ENCODE results near the gene ASIC4. TPM values are rescaled to one million over a fixed set of nuclear protein-coding genes. Genes with fewer than 3 reads are reported as not detected.

The ASIC4 gene
- total RNA-seq, 1 donor from 2014 or later: not detected

DNA sequence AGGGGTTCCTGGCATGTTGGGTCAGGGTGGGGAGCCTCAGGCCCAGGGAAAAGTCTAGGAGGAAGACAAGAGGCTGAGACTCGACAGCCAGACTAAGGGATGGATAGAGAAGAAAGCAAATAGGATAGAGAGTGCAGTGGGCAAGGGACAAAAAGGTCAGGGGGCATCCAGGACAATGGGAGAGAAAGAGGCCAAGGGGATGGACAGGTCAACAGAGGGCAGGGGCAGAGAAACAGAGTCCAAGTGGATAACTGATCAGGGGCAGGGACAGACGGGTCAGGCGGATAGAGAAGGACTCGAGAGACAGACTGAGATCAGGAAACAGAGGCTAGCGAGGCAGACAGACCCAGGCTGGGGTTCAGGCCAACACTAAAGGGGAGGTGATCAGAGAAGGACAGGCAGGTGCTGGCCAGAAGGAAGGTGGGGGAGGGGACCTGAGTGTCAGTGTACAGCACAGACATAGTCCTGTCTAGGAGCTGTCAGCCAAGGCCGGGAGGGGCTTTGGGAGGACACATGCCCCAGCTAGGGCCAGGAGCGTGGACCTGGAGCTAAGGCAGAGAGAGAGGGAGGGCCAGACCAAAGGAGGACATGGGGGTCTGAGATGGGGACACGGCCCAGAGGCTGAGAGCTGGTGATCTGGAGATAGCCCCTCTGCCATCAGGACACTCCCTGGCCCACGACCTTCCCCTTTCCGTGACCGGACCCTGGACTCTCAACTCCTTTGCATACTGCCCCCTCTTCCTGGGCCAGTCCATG is 12.2 kb downstream of the ASIC4 start:
- no peak for DNase-seq (ENCODE audit: low read depth)
- TF ChIP-seq, protein P1, sequence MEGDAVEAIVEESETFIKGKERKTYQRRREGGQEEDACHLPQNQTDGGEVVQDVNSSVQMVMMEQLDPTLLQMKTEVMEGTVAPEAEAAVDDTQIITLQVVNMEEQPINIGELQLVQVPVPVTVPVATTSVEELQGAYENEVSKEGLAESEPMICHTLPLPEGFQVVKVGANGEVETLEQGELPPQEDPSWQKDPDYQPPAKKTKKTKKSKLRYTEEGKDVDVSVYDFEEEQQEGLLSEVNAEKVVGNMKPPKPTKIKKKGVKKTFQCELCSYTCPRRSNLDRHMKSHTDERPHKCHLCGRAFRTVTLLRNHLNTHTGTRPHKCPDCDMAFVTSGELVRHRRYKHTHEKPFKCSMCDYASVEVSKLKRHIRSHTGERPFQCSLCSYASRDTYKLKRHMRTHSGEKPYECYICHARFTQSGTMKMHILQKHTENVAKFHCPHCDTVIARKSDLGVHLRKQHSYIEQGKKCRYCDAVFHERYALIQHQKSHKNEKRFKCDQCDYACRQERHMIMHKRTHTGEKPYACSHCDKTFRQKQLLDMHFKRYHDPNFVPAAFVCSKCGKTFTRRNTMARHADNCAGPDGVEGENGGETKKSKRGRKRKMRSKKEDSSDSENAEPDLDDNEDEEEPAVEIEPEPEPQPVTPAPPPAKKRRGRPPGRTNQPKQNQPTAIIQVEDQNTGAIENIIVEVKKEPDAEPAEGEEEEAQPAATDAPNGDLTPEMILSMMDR (IDR thresholded peaks at IDR 0.05; ENCODE audit: insufficient read depth, low read length, poor library complexity, severe bottlenecking): no peak
- peaks cover 41% of the 10 kb centered on the region for H3K27me3 ChIP-seq (ENCODE audit: control insufficient read depth, insufficient read depth, low read length)
- H3K4me3 ChIP-seq (ENCODE audit: low read depth, low read length): no peak overlapping the region
- no peaks in the 10 kb centered on the region for H3K36me3 ChIP-seq (ENCODE audit: control insufficient read depth, insufficient read depth, low read length)

DNA sequence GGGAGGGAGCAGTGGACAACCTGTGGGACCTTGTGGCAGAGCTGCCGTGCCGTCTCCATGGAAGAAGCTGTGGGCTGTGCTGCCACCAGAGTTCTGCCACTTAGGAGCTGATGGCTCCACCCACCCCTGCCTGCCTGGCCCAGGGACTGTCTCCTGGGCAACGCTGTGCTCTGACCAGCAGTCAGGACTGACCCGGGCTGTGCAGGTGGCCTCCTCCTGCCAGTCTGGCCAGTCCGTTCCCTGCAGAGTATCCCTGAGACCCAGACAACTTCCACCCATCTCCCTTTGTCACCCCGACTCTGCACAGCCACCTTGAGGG is 12.8 kb downstream of the ASIC4 start:
- no peaks in the 10 kb centered on the region for H3K36me3 ChIP-seq (ENCODE audit: control insufficient read depth, insufficient read depth, low read length)
- H3K27me3 ChIP-seq (ENCODE audit: control insufficient read depth, insufficient read depth, low read length): peaks cover 46% of the 10 kb centered on the region
- TF ChIP-seq, protein P1 (IDR thresholded peaks at IDR 0.05; ENCODE audit: insufficient read depth, low read length, poor library complexity, severe bottlenecking): no peak
- H3K4me3 ChIP-seq (ENCODE audit: low read depth, low read length): no peak overlapping the region
- no peak for DNase-seq (ENCODE audit: low read depth)

DNA sequence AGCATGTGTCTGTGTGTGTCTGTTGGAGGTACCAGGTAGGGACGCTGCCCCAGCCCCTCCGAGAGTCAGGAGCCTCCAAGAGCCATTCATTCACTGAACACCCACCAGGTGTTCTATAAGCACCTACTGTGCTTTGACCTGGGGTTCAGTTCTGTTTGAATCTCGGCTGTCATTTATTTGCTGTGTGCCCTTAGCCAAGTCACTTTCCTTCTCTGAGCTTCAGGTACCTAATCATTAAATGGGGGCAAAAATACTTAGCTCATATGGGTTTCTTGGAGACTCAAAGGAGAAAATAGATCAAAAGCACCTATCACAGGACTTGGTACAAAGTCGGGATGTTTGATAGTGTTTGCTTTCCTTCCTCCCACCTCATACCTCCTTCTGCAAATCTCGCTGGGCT is 13.2 kb downstream of the ASIC4 start:
- Histone ChIP-seq H3K36me3 (ENCODE audit: control insufficient read depth, insufficient read depth, low read length) (no peaks in the 10 kb centered on the region), H3K27me3 (ENCODE audit: control insufficient read depth, insufficient read depth, low read length) (peaks cover 50% of the 10 kb centered on the region), H3K4me3 (ENCODE audit: low read depth, low read length) (no peak overlapping the region)
- TF ChIP-seq, protein P1 (IDR thresholded peaks at IDR 0.05; ENCODE audit: insufficient read depth, low read length, poor library complexity, severe bottlenecking): no peak
- no peak for DNase-seq (ENCODE audit: low read depth)

DNA sequence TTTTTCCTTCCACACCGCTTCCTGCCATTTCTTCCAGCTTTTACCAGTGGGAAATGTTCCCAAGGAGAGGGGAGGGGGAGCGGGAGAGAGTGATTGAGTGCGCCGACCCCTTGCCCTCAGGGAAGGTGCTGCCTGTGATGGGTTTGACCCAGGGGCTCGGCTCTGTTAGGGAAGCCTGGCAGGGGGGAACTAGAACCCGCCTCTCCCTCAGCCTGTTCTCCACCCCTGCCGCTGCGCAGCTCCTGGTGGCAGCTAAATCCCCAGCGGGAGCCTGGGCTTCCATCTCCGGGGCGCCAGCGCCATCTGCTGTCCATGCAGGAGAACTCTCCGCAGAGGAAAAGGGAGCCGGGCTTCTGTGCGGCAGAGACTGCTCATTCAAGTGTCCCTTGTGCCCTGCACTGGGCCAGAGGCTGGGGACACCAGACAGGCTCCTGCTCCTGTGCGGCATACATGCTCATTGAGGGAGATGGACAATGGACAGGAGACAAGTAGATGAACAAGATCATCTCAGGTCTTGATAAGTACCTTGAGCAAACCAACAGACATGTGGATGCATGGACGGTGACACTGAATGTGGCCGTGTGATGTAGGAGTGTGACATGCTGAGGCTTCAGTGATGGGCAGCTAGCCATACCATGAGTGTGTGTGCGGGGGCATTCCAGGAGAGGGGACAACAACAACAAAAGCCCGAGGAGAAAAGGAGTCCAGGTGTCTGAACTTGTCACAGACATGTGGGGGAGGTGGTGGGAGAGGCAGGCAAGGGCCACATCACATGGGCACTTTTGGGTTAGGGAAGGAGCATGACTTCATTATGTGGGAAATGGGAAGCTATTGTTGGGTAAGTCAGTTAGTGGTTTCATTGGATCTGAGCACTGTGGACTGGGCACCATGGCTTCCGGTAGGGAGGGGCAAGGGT is 16.0 kb downstream of the ASIC4 start:
- TF ChIP-seq, protein P1 (IDR thresholded peaks at IDR 0.05; ENCODE audit: insufficient read depth, low read length, poor library complexity, severe bottlenecking): peak; percentile 98
- Histone ChIP-seq H3K36me3 (ENCODE audit: control insufficient read depth, insufficient read depth, low read length) (no peaks in the 10 kb centered on the region), H3K27me3 (ENCODE audit: control insufficient read depth, insufficient read depth, low read length) (peaks cover 56% of the 10 kb centered on the region), H3K4me3 (ENCODE audit: low read depth, low read length) (no peak overlapping the region)
- DNase-seq (ENCODE audit: low read depth): no peak

DNA sequence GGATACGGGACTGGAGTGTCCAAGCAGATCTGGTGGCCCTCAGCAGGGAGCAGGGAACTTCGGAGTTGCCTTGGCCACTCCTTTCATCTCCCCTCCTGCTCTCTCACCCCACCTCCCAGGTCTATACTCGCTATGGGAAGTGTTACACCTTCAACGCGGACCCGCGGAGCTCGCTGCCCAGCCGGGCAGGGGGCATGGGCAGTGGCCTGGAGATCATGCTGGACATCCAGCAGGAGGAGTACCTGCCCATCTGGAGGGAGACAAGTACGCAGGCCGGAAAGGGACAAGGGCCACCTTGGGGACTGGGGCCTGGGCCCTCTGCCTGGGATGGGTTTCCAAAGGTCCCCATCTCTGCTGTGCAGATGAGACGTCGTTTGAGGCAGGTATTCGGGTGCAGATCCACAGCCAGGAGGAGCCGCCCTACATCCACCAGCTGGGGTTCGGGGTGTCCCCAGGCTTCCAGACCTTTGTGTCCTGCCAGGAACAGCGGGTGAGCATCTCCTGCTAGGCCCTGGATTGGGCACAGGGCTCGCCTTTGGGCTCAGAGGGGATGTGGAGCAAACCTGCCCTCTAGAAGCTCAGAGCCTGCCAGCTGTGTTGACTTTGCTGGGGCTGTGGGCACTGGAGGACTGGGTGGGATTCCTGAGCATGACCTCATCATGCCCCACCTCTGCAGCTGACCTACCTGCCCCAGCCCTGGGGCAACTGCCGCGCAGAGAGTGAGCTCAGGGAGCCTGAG is 17.5 kb downstream of the ASIC4 start:
- Histone ChIP-seq H3K36me3 (ENCODE audit: control insufficient read depth, insufficient read depth, low read length) (no peaks in the 10 kb centered on the region), H3K4me3 (ENCODE audit: low read depth, low read length) (no peak overlapping the region), H3K27me3 (ENCODE audit: control insufficient read depth, insufficient read depth, low read length) (peaks cover 46% of the 10 kb centered on the region)
- TF ChIP-seq, protein P1 (IDR thresholded peaks at IDR 0.05; ENCODE audit: insufficient read depth, low read length, poor library complexity, severe bottlenecking): no peak
- DNase-seq (ENCODE audit: low read depth): no peak

Measured in kidney epithelial cell (primary cell).